GM21447 (cell line): Measurements from ENCODE around the gene HTR7.

Experiments
- ATAC-seq: cut with Tn5 transposase; IDR thresholded peaks from one replicate; pipeline ENCODE4 v1.9.1; 2021; ENCODE audit not compliant: unreplicated experiment

Gene HTR7

GRCh38 chr10:90741926-90742565, 115.8 kb downstream of the HTR7 start:
- ATAC-seq: no peak

- no peak for ATAC-seq
Observed at GRCh38 chr10:90740265-90740664, 117.6 kb downstream of the HTR7 start.

GRCh38 chr10:90738885-90739284, 119.0 kb downstream of the HTR7 start:
- no peak for ATAC-seq

GRCh38 chr10:90734415-90734814, 123.4 kb downstream of the HTR7 start:
- no peak for ATAC-seq

- ATAC-seq: no peak
Observed at GRCh38 chr10:90732581-90732980, 125.3 kb downstream of the HTR7 start.

GRCh38 chr10:90723416-90724068, 134.3 kb downstream of the HTR7 start:
- ATAC-seq: no peak

- ATAC-seq: no peak
Observed at GRCh38 chr10:90722832-90723231, 135.0 kb downstream of the HTR7 start.

- ATAC-seq: no peak
Observed at GRCh38 chr10:90718182-90718581, 139.7 kb downstream of the HTR7 start.

- ATAC-seq: no peak
Observed at GRCh38 chr10:90712529-90712928, 145.3 kb downstream of the HTR7 start.

GRCh38 chr10:90709727-90710126, 148.1 kb downstream of the HTR7 start:
- ATAC-seq: no peak

GRCh38 chr10:90707657-90708056, 150.2 kb downstream of the HTR7 start:
- no peak for ATAC-seq

GRCh38 chr10:90701428-90701827, 156.4 kb downstream of the HTR7 start:
- ATAC-seq: no peak

- ATAC-seq: no peak
Observed at GRCh38 chr10:90695915-90696676, 161.7 kb downstream of the HTR7 start.
